NCI-H82 treated with DMSO at 0.1 percent for 48 hours (cell line): ENCODE data around the gene CYP27B1.

Experiments used
- DNase-seq: peaks from one replicate; lab custom pipeline; 2025; ENCODE audit not compliant: unreplicated experiment; lab: John Stamatoyannopoulos, UW

The CYP27B1 gene

DNA sequence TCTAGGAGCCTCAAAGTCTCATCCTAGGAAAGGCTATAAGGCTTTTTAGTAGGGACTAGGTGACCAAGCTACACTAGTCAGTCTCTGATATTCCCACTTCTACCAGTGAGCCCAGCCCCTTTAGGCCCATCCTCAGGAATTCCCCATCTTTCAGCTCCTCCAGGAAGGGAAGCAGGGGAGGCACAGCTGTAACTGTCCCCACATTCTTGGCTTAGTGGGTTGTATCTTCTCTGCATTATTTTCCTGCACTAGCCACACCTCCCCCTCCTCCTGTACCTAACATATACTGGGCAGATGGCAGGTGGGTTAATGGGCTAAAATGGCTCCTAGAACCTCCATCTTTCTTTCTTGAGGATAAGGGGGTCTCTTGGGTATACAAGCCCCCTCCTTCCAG lies 424 bp upstream of the CYP27B1 start:
- peak; percentile 69 for DNase-seq

DNA sequence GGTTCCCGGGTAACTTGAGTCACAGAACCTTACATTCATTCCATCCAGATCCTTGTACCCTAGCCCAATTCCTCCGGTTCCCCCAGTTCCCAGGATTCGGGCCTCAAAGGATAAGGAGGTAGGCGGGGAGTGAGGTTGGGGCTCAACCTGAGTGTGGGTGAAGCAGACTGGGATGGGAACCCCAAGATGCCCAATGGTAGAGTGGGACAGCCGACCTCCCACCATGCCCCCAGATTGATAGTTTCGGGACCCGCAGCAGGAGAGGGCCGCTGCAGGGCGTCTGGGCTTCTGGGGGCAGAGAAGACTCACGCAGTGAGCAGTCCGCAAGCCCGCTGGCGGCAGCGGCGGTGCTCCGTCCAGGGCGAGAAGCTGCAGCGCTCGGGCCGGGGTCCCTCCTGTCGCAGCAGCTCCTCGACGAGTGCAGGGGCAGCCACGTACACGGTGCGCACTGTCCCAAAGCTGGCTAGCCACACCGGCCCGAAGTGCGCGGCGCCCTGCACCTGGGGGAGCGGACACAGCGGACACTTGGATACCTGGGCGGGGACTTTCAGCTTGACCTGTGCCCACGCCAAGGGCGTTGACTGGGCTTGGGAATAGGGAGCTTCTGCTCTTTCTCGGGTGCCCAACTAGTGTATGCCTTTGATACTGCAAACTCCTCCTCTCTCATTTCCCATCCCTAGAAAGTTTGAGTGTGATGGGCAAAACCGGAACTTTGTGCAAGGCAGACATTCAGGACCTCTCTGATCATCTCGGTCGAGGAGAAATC lies 997 bp downstream of the CYP27B1 start:
- no peak for DNase-seq

DNA sequence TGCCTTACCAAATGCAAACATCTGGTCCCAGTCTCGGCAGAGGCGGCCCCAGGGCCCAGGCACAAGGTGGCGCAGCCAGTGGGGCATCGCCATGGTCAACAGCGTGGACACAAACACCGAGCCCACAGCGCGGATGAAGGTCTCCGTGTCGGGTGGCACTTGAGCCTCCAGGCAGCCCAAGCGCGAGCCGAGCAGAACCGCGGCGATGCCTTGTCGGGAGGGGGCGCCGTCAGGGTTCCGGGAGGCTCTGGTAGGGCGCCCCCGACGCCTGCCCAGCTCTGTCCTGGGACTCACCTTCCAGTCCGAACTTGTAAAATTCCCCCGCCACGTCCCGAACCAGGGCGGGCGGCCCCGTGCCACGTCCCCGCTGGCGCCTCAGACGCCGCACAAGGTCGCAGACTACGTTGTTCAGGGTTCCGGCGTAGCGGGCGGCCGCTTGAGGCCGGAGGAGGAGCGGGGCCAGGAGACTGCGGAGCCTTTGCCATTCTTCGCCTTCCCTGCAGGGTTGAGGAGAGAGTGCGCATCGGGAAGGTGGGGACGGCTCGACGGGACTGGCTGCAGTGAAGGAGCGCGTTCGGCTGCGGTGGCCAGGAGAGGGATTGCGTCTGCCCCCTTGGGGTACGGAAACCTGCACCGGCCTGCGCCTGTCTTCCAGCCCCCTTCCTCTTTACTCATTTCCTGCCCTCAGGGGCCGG lies 1.7 kb downstream of the CYP27B1 start:
- DNase-seq, result no peak

DNA sequence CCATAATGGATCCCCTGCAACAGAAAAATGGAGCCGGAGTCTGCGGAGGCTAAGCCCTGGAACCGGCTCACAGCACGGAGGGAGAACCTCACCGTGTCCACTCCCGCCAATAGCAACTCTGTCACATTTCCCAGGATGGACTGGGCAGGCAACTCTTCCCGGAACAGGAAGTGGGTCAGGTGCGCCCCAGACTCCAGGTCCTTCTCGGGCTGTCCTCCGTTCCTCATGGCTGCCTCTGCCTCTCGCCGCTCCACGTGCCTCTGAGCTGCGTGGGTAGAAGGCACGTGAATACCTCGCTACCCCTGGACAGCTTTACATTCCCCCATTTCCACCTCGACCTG lies 2.2 kb downstream of the CYP27B1 start:
- no peak for DNase-seq

DNA sequence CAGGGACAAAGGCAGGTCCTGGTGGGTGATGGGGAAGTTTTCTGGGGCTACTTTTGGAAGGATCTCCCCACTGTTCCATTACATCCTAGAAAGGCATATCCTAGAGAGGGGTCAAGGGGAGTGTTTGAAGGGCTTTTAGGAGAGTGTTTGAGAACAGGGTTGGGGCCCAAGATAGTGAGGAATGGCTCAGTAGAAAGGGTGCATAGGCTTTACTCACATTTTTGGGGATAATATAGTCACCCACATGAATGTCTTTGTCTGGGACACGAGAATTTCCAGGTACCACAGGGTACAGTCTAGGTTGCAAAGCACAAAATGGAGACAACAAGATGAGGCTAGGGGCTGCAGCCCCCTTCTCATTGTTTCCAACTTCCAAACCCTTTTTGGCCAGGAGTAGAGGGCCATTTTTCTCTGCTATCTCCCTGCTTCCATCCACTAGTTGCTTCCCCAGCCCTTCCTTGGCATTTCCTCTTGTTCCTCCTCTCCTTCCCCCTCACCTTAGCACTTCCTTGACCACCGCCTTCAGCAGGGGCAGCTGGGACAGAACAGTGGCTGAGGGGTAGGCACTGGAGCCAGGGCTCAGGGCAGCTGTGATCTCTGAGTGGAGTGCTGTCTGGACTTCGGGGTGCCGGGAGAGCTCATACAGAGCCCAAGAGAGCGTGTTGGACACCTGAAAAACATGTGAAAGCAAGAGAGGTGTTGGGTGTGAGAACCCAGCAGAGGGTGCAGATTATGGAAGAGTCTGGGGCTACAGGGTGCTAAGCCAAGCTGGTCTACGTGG lies 2.8 kb downstream of the CYP27B1 start:
- no peak for DNase-seq

DNA sequence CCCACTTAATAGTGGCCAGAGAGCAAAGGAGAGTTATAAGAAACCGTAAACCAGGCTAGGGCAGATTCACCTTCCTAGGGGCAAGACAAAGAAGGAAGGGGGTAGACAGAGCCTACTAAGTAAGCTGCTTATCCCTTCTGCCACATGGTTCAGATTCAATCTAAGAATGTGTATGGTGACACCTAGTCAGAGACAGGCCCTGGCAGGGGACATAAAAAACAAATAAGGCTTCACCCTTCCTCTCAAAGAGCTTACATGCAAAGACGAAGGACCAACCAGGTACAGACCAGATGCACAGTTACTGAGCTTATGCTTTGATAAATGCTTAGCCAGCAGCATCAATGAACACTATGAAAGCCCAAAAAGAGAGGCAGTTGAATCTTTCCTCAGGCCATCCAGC lies 4.4 kb downstream of the CYP27B1 start:
- peak; percentile 88 for DNase-seq

DNA sequence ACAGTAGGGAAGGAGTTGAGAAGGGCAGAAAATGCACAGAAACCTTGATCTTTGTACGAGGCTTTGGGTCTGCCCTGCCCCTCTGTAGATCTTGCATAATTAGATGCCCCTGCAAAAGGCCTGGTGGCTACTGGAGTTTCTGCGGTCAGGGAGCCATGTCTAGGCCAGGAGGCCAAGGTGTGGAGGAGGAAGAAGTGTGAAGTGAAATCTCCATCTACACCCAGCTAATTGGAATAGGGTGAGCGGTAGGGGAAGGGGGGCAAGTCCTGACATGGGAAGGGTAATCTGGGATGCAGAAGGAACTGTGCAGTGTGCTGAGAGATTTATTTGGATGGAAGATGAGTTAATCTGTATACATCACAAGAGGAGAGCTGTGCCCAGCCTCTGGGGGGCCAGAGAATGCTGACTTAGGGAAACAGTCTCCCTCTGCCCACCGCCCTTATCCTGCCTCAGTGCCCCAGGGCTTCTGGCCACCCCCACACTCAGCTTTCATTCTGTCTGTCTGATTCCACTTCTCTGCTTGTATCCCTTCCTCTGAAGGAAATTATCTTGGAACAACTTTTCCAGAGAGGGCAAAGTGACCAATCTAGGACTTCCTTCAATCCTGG lies 5.4 kb downstream of the CYP27B1 start:
- DNase-seq, result peak; percentile 36

DNA sequence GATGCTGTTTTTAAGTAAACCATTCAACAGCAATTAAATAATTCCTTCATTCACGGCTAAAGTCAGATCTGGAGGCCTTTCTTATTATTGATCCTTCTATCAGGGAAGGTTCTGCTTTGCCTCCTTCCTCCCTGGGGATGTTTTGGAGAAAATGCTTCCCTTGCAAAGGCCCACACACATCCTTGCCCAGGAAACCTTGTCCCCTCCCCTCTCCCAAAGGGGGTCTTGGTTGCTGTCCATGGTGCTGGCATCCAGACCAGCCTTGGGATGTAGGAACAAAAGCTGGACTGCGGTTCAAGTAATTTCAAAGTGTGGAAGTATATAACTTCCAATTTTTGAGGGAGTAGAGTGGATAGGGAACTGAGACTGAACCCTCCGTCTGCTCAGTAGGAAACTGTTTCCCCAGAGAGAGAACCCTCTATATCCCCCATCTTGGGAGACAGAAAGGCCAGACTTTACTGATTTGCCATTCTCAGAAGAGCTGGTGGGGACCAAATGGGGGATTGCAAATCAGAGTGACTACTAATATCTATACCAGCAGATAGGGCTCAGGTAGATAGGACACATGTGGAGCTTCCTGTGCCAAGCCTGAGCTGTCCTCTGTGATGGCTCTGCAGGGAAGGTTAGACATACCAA lies 6.4 kb downstream of the CYP27B1 start:
- no peak for DNase-seq

DNA sequence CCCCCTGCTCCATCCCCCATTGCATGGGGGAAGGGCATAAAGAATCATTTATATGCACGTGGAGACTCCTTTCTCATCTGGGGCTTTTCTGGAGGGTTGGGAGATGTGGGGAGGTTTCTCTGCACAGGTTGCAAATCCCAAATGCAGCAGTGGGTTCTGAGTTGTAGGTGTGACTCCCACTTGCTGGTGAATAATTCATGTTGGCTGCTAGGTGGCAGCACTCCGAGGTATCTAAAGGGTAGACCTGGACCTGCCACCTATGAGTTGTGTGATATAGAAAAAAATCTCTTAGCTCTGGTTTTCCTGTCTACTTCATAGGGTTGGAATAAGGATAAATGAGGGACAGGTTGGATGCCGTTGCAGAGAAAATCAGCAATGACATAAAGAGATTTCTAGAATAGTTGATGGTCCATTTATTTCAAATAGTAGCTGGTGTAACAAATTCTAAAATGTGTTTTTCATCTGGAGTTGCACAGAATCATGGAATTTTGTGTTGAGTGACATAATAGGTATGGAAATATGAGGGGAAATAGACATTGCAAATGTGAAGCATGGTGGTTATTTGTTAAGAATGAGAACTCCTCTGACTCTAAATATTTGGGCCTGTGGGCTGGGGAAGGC lies 7.4 kb downstream of the CYP27B1 start:
- DNase-seq, result peak; percentile 18

DNA sequence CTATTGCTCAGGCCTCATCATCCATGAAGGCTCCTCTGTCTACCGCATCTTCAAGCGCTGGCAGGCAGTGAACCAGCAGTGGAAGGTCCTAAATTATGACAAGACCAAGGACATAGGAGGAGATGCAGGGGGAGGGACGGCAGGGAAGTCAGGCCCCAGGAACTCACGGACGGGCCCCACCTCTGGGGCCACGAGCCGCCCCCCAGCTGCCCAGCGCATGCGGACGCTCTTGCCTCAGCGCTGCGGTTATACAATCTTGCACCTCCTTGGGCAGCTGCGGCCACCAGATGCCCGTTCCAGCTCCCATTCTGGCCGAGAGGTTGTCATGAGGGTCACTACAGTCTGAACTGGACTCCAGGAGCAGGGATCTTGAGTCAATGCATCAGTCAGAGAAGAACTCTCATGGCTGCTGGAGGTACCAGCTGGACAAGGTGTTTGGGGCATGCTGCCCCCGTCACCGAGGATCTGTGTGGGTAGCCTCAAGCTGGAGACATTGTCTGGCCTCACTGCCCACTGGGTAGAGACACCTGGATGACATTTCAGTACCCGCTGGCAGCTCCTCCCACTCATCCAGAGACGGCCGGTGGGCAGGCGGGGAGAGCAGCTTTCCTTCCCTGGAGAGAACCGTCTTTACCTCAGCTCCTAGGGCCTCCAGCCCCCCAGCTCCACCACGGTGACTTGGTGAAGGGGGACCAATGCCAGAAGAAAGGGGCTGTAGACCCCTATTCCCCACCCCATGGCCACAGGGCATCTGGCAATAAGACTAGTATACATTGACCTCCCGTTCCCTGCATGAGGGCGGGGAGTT lies 8.1 kb downstream of the CYP27B1 start:
- no peak for DNase-seq

DNA sequence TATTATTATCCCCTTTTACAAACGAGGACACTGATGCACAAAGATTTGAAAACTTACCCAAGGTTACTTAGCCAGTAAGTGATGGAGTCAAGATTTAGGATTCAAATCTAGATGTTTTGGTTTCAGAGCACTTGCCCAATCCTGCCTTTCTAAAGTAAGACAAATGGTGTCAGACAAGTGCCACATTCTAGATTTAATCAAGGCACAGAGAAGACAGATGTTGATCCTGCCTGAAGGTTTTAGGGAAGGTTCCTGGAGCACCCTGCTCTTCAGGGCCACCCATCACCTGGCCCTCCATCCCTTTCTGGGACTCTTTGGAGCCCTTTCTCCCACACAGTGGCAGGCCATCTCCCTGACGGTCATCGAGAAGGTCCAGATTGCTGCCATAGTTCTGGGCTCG lies 9.1 kb downstream of the CYP27B1 start:
- no peak for DNase-seq

DNA sequence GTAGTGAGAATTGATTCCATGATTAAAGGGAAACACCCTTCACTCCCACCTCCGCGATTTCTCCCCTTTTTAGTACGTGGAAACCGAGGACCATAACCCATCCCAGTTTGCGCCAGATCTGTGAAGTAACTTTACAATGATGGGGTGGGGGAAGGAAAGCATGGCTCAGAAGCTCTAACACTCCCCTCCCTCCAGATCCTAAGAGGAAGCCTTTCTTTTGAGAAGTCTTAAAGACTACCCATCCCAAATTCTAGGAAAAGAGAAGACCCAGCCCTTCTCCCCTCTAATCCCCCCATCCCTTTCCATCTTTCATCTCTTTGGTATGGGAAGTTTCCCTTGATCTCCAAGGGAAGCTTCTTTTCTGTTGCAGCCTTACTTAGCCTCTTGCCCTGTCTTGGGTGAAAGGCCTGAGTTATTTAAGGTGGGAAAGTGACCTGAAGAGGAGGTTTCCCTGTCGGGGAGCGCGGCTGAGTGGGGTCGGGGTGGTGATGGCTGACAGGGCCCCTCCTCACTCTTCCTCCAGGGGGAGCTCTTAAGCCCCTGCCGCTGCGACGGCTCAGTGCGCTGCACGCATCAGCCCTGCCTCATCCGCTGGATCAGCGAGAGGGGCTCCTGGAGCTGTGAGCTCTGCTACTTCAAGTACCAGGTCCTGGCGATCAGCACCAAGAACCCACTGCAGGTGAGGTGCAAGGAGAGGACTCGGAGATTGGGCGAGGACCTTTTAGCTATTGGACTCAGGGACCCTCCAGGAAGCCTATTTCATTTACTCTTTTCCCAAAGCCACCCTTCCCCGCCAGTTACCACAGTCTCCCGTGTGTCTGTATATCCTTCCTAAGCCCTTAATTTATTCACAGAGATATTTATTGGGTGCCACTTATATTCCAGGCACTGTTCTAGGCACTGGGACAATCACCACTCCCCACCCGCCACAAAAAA lies 10.2 kb downstream of the CYP27B1 start:
- peak; percentile 28 for DNase-seq

DNA sequence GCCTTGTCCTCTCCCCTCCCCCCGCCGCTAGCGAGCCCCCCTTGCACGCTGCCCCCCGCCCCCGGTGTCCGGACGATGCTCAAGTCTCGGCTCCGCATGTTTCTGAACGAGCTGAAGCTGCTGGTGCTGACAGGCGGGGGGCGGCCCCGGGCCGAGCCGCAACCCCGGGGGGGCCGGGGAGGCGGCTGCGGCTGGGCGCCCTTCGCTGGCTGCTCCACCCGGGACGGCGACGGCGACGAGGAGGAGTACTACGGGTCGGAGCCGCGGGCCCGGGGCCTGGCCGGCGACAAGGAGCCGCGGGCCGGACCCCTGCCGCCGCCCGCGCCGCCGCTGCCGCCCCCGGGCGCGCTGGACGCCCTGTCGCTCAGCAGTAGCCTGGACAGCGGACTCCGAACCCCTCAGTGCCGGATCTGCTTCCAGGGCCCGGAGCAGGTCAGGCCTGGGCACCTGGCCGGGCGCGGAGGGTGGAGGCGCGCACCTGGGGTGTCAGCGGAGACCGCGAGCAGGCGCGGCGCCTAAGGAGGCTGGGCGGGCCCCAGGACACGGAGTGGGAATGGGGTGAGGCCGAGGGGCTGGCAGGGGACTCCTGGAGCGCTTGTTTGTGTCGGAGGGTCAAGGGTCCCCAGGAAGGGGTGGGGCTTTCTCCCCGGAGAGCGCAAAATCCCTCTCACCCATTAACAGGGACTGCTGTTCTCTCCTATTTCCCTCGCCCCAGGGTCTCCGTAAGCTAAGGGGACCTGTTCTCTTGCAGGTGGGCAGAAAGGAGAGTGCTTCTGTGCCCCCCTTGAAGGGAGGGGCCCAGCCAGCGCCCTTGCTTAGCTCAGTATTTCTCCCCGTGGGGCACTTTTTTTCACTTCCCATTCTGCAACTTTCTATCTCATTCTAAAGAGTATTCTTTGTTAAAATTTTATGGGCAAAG lies 11.2 kb downstream of the CYP27B1 start:
- DNase-seq, result no peak

DNA sequence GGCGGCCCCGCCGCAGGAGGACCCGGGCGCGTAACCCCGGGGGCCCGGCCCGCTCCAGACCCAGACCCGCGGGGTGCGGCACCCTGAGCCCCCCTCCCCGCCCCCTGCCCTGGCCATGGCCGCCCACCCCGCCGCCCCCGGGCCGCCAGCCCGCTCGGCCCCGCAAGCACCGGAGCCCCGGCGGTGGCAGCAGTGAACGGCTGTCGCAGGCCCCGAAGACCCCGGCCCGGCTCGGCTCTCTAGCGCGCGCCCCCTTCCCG lies 11.8 kb downstream of the CYP27B1 start:
- no peak for DNase-seq

DNA sequence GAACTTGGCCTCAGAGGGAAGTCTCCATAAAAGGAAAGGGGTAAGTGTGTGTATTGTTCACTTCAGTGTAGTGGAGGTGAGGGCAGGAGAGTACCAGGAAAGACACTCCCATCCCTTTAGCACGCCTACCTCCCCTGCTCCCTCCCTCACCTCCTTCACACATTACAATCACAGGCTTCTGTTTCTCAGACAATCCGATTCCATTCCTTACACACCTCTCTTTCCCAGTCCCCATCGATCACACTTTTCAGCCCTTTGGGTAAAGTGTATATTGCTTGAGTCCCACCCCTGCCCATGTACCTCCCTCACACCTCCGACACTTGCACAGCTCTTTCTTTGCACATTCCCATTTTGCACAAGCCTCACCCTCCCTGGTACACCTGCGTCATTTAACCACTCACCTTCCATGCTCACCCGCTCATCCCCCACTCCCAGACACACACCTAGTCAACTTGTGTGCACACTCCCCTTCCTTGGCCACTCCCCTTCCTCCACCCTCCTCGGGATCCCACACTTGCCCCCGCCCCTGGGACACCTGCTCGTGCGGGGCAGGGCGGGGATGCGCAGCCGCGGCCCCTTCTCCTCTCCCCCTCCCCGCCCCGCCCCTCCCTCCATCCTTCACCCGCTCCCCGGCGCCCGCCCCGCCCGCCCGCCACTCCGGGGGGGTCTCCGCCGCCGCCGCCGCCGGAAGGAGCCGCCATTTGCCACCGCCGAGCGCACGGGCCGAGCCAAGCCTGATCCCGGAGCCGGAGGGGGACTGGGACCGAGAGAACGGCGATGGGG lies 12.3 kb downstream of the CYP27B1 start, which contains the start of gene MARCHF9:
MARCHF9 (plus strand) TSS at position 693 of the 783 bp plus-strand sequence. CDS start 426 bp downstream, outside the sequence.
- peak; percentile 76 for DNase-seq

DNA sequence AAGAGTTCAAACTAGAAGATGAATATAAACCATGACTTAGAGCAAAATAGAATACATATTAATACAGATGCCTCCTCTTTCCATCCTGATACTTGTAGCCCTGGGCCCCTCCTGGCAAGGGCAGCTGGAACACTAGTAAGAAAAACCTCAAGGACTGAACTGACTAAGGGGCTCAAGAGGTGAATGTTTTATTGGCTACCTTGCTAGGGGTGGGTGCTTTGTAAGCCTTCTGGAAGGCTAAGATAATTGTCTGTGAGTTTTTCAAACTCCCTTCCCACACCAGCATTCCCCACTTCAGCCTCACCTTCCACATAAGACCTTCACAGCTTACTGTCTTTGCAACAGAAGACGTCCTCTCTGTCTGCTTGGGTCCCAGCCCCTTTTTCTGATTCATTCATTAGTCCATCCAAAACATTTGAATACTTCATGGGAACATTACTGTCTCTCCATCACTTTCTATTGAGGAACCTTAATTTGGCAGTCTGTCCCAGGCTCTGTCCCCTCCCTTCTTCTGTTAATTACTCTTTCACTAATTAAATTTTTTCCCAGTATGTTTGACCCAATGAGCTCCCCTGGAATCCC lies 13.0 kb downstream of the CYP27B1 start:
- no peak for DNase-seq

DNA sequence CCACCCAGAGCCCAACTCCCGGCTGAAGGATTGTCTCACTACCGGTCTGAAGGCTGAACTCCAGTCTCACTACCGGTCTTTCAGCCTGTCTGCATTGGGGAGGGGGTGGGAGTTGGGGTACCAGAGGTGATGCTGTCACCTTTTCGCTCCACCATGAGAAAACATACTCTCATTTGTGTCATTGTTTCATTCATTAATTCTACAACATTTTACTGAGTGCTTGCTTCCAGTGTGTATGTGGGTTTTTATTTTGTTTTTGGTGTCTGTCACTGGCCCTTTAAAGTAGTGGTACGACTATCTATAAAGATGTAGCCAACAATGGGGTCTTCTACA lies 14.2 kb downstream of the CYP27B1 start:
- DNase-seq, result no peak
